OCI-LY1 (cell line): ENCODE measurements around the gene CTNND1.

Experiments used
- H2AFZ ChIP-seq: fragments of 200-600 bp; sonication (generic), shearing (Covaris generic); 2 replicates; pipeline ENCODE4 v1.6.0; 2014; ENCODE audit warnings: antibody characterized with exemption, mild to moderate bottlenecking, low read length
- H3F3A ChIP-seq: fragments of 200-600 bp; sonication (generic), shearing (Covaris generic); 2 replicates; pipeline ENCODE4 v1.6.0; 2014; ENCODE audit warnings: mild to moderate bottlenecking, antibody characterized with exemption, low read length, moderate library complexity; ENCODE audit not compliant: insufficient read depth
- H3K27ac ChIP-seq: fragments of 200-600 bp; sonication (generic); 2 replicates; pipeline ENCODE4 v1.5.1; 2014; ENCODE audit warnings: low read length, mixed run types, mild to moderate bottlenecking, low read depth; ENCODE audit not compliant: poor library complexity, severe bottlenecking
- H3K27me3 ChIP-seq: fragments of 200-600 bp; sonication (generic); 2 replicates; pipeline ENCODE4 v1.6.0; 2014; ENCODE audit warnings: antibody characterized with exemption, mild to moderate bottlenecking, low read length, moderate library complexity; ENCODE audit not compliant: insufficient read depth
- H3K36me3 ChIP-seq: fragments of 200-600 bp; sonication (generic); 2 replicates; pipeline ENCODE4 v1.6.1; 2014; ENCODE audit warnings: mild to moderate bottlenecking, antibody characterized with exemption, low read length, moderate library complexity, mixed read lengths; ENCODE audit not compliant: insufficient read depth
- H3K4me1 ChIP-seq: fragments of 200-600 bp; sonication (generic); 2 replicates; pipeline ENCODE4 v1.5.1; 2014; ENCODE audit warnings: mild to moderate bottlenecking, low read length, moderate library complexity; ENCODE audit not compliant: insufficient read depth, severe bottlenecking
- H3K4me2 ChIP-seq: fragments of 200-600 bp; sonication (generic), shearing (Covaris generic); 2 replicates; pipeline ENCODE4 v1.6.1; 2014; ENCODE audit warnings: low read length
- H3K4me3 ChIP-seq: fragments of 200-600 bp; sonication (generic); 2 replicates; pipeline ENCODE4 v1.5.1; 2014; ENCODE audit warnings: low read length, low read depth, mild to moderate bottlenecking, mixed read lengths; ENCODE audit not compliant: poor library complexity, severe bottlenecking
- H3K79me2 ChIP-seq: fragments of 200-600 bp; shearing (Covaris generic); 2 replicates; pipeline ENCODE4 v1.6.1; 2016; ENCODE audit warnings: mixed run types, low read length, mixed read lengths; ENCODE audit not compliant: insufficient read depth
- H3K9ac ChIP-seq: fragments of 200-600 bp; sonication (generic), shearing (Covaris generic); 2 replicates; pipeline ENCODE4 v1.6.1; 2014; ENCODE audit warnings: mild to moderate bottlenecking, low read length, mixed read lengths
- H3K9me2 ChIP-seq: fragments of 200-600 bp; sonication (generic), shearing (Covaris generic); 2 replicates; pipeline ENCODE4 v1.6.1; 2014; ENCODE audit warnings: low read depth, mild to moderate bottlenecking, low read length, mixed read lengths
- H3K9me3 ChIP-seq: fragments of 200-600 bp; shearing (Covaris generic); 2 replicates; pipeline ENCODE4 v1.6.1; 2014; ENCODE audit warnings: low read length, mixed read lengths
- H4K20me1 ChIP-seq: fragments of 200-600 bp; sonication (generic), shearing (Covaris generic); 2 replicates; pipeline ENCODE4 v1.6.0; 2016; ENCODE audit warnings: mild to moderate bottlenecking, low read length; ENCODE audit not compliant: insufficient read depth
- EZH2 ChIP-seq: fragments of 200-600 bp; sonication (generic), shearing (Covaris generic); IDR thresholded peaks from 2 replicates; pipeline ENCODE4 v1.8.0; 2017; ENCODE audit warnings: borderline replicate concordance, mixed run types, mild to moderate bottlenecking, antibody characterized with exemption, low read length, moderate library complexity, mixed read lengths
- TF ChIP-seq, protein P1 (sequence below): fragments of 200-600 bp; sonication (generic), shearing (Covaris generic); IDR thresholded peaks from 2 replicates; pipeline ENCODE4 v1.5.1; 2017; ENCODE audit warnings: mild to moderate bottlenecking, antibody characterized with exemption, low read length, moderate library complexity, mixed read lengths

CTNND1 gene

DNA sequence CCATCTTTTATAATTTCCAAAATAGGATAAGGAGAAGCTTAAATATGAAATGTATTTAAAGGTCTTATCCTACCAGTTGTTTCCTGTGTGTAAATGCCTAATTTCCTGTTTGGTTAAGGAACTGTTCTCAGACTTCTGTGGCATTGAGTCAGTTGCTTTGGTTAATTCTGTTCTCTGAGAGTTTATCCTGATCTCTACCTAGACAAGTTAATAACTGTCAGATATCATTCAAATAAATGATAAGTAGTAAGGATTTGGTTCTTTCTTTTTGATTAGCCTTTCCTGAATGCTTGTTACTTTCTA is 39.5 kb downstream of the CTNND1 start:
- H3K9ac ChIP-seq, result no peak overlapping the region
- H3K27me3 ChIP-seq, result no peaks in the 10 kb centered on the region
- no peak for TF ChIP-seq EZH2
- TF ChIP-seq, protein P1, sequence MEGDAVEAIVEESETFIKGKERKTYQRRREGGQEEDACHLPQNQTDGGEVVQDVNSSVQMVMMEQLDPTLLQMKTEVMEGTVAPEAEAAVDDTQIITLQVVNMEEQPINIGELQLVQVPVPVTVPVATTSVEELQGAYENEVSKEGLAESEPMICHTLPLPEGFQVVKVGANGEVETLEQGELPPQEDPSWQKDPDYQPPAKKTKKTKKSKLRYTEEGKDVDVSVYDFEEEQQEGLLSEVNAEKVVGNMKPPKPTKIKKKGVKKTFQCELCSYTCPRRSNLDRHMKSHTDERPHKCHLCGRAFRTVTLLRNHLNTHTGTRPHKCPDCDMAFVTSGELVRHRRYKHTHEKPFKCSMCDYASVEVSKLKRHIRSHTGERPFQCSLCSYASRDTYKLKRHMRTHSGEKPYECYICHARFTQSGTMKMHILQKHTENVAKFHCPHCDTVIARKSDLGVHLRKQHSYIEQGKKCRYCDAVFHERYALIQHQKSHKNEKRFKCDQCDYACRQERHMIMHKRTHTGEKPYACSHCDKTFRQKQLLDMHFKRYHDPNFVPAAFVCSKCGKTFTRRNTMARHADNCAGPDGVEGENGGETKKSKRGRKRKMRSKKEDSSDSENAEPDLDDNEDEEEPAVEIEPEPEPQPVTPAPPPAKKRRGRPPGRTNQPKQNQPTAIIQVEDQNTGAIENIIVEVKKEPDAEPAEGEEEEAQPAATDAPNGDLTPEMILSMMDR, result no peak
- no peaks in the 10 kb centered on the region for H3K79me2 ChIP-seq
- no peak overlapping the region for H2AFZ ChIP-seq
- no peak overlapping the region for H3K27ac ChIP-seq
- peaks cover 3% of the 10 kb centered on the region for H3K4me1 ChIP-seq
- peaks cover 5% of the 10 kb centered on the region for H3K36me3 ChIP-seq
- H3F3A ChIP-seq, result no peaks in the 10 kb centered on the region
- no peak overlapping the region for H3K4me2 ChIP-seq
- H3K9me2 ChIP-seq, result no peaks in the 10 kb centered on the region
- no peaks in the 10 kb centered on the region for H4K20me1 ChIP-seq
- H3K9me3 ChIP-seq, result no peaks in the 10 kb centered on the region
- H3K4me3 ChIP-seq, result no peak overlapping the region

- Histone ChIP-seq H3F3A (no peaks in the 10 kb centered on the region), H3K4me2 (no peak overlapping the region), H2AFZ (no peak overlapping the region), H3K4me1 (peaks cover 3% of the 10 kb centered on the region), H4K20me1 (no peaks in the 10 kb centered on the region), H3K36me3 (no peaks in the 10 kb centered on the region; the same call in 1 of the 2 replicates), H3K27me3 (no peaks in the 10 kb centered on the region), H3K9me2 (no peaks in the 10 kb centered on the region), H3K4me3 (no peak overlapping the region), H3K79me2 (no peaks in the 10 kb centered on the region), H3K9ac (no peak overlapping the region), H3K27ac (no peak overlapping the region), H3K9me3 (no peaks in the 10 kb centered on the region)
- TF ChIP-seq EZH2, result no peak
- TF ChIP-seq, protein P1, result no peak
Measured at GRCh38 chr11:57802411-57802810, 40.8 kb downstream of the CTNND1 start.

DNA sequence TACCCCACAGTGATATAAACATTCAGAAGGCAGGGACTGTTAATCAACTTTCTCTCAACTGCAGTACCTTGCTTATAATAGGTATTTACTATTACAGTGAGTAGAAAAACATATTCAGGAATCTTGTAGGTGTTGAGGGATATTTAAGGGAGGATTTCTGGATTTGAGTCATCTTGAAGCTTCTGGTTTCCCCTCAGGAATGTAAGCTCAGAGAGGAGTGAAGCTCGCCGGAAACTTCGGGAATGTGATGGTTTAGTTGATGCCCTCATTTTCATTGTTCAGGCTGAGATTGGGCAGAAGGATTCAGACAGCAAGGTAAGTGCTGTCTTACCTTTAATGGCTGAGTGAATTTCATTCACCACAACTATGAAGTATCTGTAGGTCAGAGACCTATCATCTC is 42.9 kb downstream of the CTNND1 start:
- Histone ChIP-seq H3K79me2 (no peaks in the 10 kb centered on the region), H3K9me3 (no peaks in the 10 kb centered on the region), H3F3A (no peaks in the 10 kb centered on the region), H3K4me2 (no peak overlapping the region), H3K4me1 (peaks cover 3% of the 10 kb centered on the region), H3K36me3 (peaks cover 5% of the 10 kb centered on the region; the same call in 1 of the 2 replicates), H3K4me3 (no peak overlapping the region), H4K20me1 (no peaks in the 10 kb centered on the region), H3K27me3 (no peaks in the 10 kb centered on the region), H3K27ac (no peak overlapping the region), H3K9ac (no peak overlapping the region), H2AFZ (no peak overlapping the region), H3K9me2 (no peaks in the 10 kb centered on the region)
- TF ChIP-seq, protein P1, result no peak
- TF ChIP-seq EZH2, result no peak
